GM18508 (cell line): ENCODE measurements around the gene PTPRN2.

Experiments
- ATAC-seq: cut with Tn5 transposase; IDR thresholded peaks from one replicate; pipeline ENCODE4 v1.9.1; 2021; ENCODE audit warnings: moderate number of reproducible peaks; ENCODE audit not compliant: insufficient read depth, unreplicated experiment

PTPRN2 gene

GRCh38 chr7:158558816-158559215 is 28.8 kb downstream of the PTPRN2 start:
- no peak for ATAC-seq

- ATAC-seq: no peak
Observed at GRCh38 chr7:158557441-158557755, 30.2 kb downstream of the PTPRN2 start.

- ATAC-seq: no peak
Observed at GRCh38 chr7:158556721-158557440, 30.7 kb downstream of the PTPRN2 start.

GRCh38 chr7:158555034-158555520 is 32.5 kb downstream of the PTPRN2 start:
- ATAC-seq: no peak

GRCh38 chr7:158550886-158551452 is 36.7 kb downstream of the PTPRN2 start:
- no peak for ATAC-seq

GRCh38 chr7:158550394-158550700 is 37.3 kb downstream of the PTPRN2 start:
- ATAC-seq: no peak

- ATAC-seq: no peak
Observed at GRCh38 chr7:158549616-158550393, 37.8 kb downstream of the PTPRN2 start.

- ATAC-seq: no peak
Observed at GRCh38 chr7:158549176-158549615, 38.4 kb downstream of the PTPRN2 start.

- no peak for ATAC-seq
Observed at GRCh38 chr7:158548726-158549125, 38.9 kb downstream of the PTPRN2 start.

- no peak for ATAC-seq
Observed at GRCh38 chr7:158547817-158548216, 39.8 kb downstream of the PTPRN2 start.

- no peak for ATAC-seq
Observed at GRCh38 chr7:158546626-158547025, 41.0 kb downstream of the PTPRN2 start.

- no peak for ATAC-seq
Observed at GRCh38 chr7:158546214-158546613, 41.4 kb downstream of the PTPRN2 start.

GRCh38 chr7:158544708-158545107 is 42.9 kb downstream of the PTPRN2 start:
- ATAC-seq: no peak

GRCh38 chr7:158543840-158544239 is 43.8 kb downstream of the PTPRN2 start:
- no peak for ATAC-seq

GRCh38 chr7:158542651-158543566 is 44.7 kb downstream of the PTPRN2 start:
- ATAC-seq: no peak

- ATAC-seq: no peak
Observed at GRCh38 chr7:158541346-158542010, 46.1 kb downstream of the PTPRN2 start.

- ATAC-seq: no peak
Observed at GRCh38 chr7:158539711-158540146, 47.9 kb downstream of the PTPRN2 start.

- ATAC-seq: no peak
Observed at GRCh38 chr7:158538156-158538946, 49.3 kb downstream of the PTPRN2 start.

GRCh38 chr7:158537516-158537882 is 50.1 kb downstream of the PTPRN2 start:
- ATAC-seq: no peak
